ENCODE results near the gene FADS3.

FADS3 gene

DNA sequence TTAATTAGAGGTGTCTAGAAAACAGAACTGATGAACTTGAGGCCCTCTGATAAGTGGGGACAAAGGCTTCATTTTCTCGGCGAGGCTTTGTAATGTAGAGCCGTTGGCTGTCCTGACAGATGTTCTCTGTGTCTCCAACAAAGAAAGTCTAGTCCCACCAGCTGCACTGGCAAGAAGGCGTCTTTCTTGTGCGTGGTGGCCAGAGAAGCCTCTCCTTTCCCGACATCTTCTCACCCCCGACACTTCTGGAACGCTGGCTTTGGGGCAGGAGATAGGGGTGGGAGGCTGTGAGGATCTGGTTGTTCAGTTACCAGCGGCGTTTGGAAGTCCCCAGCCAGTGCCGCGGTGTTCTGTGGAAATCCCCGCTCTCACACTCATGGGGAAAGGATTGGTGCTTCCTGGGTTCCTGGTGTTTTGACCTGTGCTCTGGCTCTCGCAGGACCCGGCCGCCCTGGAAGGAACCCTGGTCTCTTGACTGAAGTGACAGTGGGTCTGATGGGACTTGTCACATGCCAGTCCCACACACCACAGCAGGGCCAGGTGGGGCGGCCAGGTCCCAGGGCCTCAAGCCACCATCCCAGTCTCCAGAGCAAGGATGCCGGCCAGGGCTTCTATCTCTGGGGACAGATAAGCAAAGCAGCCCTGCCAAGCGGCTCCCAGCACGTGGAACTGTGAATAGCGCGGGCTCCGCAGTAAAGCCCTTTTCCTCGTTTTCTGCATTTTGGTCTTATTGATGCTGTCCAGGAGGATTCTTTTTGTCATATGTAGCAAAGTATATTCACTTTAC, 40.0 kb downstream of the FADS3 start:
- H3K4me3 ChIP-seq (ENCODE audit: low read depth, low read length): no peak overlapping the region
- DNase-seq (ENCODE audit: low read depth): no peak
- TF ChIP-seq, protein P1, sequence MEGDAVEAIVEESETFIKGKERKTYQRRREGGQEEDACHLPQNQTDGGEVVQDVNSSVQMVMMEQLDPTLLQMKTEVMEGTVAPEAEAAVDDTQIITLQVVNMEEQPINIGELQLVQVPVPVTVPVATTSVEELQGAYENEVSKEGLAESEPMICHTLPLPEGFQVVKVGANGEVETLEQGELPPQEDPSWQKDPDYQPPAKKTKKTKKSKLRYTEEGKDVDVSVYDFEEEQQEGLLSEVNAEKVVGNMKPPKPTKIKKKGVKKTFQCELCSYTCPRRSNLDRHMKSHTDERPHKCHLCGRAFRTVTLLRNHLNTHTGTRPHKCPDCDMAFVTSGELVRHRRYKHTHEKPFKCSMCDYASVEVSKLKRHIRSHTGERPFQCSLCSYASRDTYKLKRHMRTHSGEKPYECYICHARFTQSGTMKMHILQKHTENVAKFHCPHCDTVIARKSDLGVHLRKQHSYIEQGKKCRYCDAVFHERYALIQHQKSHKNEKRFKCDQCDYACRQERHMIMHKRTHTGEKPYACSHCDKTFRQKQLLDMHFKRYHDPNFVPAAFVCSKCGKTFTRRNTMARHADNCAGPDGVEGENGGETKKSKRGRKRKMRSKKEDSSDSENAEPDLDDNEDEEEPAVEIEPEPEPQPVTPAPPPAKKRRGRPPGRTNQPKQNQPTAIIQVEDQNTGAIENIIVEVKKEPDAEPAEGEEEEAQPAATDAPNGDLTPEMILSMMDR (IDR thresholded peaks at IDR 0.05; ENCODE audit: low read depth, low read length, missing control alignments): no peak

DNA sequence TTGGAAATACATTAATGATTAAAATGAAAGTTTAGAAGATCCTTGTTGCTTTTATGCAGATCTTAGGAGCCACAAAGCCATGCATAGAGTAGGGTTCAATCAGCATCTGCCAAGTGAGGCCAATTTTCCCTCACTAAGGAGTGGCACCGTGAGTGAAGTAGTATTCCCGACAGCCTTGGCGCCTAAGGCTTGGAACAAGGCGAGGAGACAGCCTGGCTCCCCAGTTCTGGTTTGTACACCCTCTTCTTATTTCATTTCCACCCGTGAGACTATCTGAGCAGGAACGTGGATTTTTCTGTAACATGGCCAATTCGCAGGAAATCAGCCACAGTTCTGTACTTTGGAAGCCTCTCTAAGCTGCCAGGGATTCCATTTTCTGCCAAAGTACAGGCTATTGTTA, 40.7 kb downstream of the FADS3 start:
- H3K4me3 ChIP-seq (ENCODE audit: low read depth, low read length): no peak overlapping the region
- TF ChIP-seq, protein P1 (IDR thresholded peaks at IDR 0.05; ENCODE audit: low read depth, low read length, missing control alignments): no peak
- DNase-seq (ENCODE audit: low read depth): no peak

DNA sequence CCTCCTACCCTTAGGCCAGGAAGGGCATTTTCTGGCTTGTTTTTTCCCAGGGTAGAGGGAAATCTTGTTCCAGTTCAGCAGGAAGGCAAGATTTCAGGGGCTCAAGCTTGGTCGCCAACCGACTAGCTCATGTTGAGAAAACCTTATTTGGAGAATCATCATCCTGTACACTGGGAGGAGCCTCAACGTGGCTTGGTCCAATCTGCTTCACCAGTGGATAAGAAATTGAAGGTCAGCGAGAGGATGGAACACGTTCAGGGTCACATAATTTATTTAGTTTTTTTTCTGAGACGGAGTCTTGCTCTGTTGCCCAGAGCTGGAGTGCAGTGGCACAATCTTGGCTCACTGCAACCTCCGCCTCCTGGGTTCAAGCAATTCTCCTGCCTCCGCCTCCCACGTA, 42.7 kb downstream of the FADS3 start:
- no peak for DNase-seq (ENCODE audit: low read depth)
- TF ChIP-seq, protein P1 (IDR thresholded peaks at IDR 0.05; ENCODE audit: low read depth, low read length, missing control alignments): no peak
- no peak overlapping the region for H3K4me3 ChIP-seq (ENCODE audit: low read depth, low read length)

DNA sequence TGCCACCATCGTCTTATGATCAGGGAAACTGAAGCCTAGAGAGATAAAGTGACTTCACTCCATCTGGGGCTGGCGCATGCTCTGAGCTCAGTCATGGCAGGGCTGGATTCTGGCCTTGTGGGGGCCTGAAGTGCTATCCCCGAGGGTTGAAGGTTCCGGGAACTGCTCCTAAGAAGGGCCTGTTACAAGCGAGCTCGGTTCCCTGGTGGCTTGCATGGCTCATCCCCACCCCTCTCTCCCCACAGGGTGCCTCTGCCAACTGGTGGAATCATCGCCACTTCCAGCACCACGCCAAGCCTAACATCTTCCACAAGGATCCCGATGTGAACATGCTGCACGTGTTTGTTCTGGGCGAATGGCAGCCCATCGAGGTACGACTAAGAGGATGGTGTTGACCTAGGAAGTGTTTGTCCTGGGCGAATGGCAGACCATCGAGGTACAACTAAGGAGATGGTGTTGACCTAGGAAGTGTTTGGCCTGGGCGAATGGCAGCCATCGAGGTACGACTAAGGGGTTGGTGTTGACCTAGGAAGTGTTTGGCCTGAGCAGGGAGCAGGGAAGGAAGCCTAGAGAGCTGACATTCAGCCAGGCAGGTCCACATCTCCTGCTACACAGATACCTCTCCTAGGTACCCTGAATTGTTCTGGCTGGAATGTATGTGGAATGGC, 43.3 kb downstream of the FADS3 start:
- TF ChIP-seq, protein P1 (IDR thresholded peaks at IDR 0.05; ENCODE audit: low read depth, low read length, missing control alignments): no peak
- no peak for DNase-seq (ENCODE audit: low read depth)
- H3K4me3 ChIP-seq (ENCODE audit: low read depth, low read length): no peak overlapping the region

GRCh38 chr11:61846362-61847020, 44.9 kb downstream of the FADS3 start:
- TF ChIP-seq, protein P1 (IDR thresholded peaks at IDR 0.05; ENCODE audit: low read depth, low read length, missing control alignments): no peak
- no peak overlapping the region for H3K4me3 ChIP-seq (ENCODE audit: low read depth, low read length)
- no peak for DNase-seq (ENCODE audit: low read depth)

GRCh38 chr11:61844909-61845565, 46.3 kb downstream of the FADS3 start:
- no peak for DNase-seq (ENCODE audit: low read depth)
- TF ChIP-seq, protein P1 (IDR thresholded peaks at IDR 0.05; ENCODE audit: low read depth, low read length, missing control alignments): no peak
- no peak overlapping the region for H3K4me3 ChIP-seq (ENCODE audit: low read depth, low read length)
